Measurements from ENCODE around the gene PKD1L1.
A peak's percentile ranks its signal among the peaks of the same experiment; 100 is the strongest.

The PKD1L1 gene

DNA sequence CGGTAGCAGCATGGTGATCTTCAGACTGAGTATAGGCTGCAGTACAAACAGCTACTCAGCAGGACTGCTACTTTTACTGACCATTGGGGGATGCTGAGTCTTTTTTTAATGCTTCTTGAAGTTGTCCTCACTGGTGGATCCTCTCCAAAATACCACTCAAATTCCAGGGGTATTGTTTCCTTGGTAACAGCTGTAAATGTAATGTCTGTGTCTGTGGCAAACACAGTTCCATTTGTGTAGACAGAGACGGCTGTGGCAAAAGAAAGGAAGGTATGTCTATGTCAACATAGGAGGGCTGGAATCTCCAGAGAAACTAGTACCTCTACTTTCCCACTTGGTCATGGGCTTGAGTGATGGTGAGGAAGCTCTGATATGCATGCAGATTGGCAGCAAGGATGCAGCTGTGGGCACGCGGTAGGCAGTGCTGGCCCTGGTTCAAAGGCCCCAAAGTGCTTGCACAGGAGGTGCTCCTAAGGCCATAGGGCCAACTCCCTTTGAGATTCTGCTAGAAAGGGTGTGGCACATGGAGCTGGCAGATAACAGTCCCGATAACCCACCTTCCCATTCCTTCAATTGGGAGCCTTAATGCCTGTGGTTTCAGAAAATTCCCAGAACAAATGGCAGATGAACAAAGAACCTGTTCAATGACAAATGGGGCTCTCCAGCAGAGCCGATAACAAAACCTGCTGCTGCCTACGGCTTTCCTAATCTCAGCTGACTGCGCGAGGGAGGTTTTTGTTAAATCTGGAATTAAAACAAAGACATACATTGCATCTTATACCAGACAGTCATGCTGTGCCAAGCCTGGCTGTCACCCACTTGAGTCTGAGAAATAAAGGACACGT, 43.0 kb downstream of the PKD1L1 start:
- DNase-seq (ENCODE audit: low spot score) = no peak

DNA sequence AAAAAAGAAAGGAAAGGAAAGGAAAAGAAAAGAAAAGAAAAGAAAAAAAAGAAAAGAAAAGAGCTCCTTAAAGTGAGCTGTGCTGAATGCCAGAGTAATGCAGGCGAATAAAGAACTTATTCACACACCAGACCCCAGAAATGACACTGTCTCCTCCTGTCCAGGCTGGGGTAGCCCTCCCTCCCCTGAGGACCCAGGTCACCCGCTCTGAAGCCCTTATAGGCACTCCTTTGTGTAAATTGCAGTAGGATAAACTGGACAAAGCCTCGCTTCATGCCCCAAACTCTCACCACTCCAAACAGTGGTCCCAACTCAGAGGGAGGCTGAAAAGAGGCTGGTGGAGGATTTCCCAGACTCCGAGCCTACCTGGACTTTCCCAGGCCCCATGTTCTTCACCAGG, 46.3 kb downstream of the PKD1L1 start:
- no peak for DNase-seq (ENCODE audit: low spot score)

DNA sequence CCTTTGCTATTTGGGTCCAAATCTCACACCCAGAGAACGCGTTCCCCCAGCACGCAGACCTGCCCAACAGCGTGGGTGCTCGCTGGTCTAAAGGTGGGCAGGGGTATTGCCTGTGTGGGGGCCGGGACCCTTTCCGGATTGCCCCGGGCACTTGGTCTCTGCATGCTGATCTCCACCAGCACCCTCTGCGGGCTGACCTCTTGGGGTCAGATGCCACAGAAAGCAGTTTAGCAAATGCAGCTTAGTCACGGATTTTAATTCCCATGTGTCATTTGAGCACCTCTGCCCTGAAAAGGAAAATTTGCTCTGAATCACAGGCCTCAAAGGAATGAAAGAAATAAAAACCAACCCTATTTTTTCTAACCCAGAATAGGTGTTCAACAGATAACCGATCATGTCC, 46.7 kb downstream of the PKD1L1 start:
- DNase-seq (ENCODE audit: low spot score) = peak; percentile 55

DNA sequence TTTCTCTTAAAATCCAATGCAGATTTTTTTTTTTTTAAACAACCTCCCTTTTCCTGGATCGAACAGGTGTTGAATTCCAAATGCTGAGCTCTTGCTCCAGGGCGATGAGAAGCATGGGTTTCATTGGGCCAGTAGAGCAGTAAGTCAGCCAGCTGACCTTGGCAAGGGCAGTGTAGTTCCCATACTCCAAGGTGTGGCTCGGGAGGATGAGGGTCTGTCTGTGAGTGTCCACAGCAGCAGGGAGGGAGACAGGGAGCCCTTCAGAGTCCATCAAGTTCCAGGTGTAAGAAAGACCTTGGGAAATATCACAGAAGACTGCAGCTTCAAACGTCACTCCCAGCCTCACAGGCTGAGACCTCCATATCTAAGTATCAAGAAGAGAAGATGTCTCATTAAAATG, 50.4 kb downstream of the PKD1L1 start:
- DNase-seq (ENCODE audit: low spot score) = no peak

DNA sequence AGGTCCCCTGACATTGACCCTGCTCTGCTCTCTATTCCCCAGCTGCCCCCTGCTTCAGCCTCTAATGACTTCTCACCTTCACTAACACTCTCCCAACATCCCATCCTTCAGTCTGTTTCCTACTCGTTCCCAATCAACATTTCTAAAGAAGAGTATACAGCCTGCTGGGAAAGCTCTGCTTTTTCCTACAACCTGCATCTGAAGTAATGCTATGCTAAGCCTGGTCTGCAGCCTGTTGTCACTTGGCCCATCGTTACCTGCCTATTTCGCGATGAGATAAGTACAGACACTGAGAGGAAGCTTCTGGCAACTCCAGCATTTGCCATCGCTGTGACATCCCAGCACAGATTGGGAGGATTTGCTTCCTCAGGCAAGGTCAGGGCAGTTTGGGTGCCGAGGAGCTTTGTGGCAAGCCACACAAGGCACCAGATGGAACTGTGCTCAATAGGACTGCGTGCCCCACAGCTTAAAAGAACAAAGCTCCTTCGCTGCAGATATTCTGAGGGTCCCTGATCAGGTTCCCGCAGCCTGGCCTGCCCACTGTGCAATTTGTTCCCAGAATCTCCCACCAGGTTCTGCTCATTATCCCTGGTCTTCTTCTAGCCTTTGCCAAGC, 51.4 kb downstream of the PKD1L1 start:
- DNase-seq (ENCODE audit: low spot score) = no peak

DNA sequence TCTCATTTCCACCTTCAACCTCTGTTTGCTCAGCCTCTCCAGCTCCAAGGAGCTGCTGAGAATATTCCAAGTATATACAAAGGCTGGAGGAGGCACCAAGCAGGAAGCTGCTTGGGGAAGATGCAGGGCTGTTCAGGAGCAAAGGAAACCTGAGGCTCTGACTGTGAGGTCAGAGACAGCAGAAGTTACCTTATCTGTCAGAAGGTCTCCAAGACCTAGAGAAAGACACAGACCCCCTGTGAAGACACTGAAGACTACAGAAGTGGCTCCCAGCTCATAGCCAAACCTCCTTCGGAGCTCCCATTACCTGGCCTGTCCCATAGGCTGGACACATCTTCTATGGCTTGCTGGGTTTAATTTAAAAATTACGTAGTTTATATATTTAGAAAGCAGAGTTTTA, 53.2 kb downstream of the PKD1L1 start:
- no peak for DNase-seq (ENCODE audit: low spot score)

DNA sequence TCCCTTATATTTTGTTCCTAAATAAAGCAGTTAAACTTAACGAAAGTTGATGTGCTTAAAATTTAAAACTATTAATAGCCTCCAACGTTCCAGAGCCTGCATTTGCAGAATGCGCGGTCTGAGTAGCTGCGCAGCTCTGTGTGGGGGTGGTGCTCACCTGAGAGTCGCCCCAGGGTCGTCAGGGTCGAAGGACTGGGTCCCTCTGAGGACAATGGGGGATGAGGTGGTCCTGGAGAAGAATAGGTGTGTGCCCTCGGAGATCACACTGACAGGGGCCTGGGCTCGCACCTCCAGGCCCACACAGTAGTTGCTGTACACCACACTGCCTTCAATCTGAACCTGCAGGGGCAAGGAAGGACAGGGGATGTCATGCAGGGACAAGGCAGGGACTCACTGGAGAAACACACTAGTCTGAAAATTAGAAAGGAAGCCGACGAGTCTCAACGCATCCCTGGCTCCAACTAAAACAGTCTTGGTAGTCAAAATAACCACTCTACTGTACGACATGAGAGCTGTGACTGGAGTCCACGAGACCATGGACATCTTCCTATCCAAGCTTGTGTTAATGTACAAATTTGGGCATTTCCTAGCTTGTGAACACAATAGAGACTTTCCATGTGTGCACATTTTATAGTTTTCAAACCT, 54.4 kb downstream of the PKD1L1 start:
- DNase-seq (ENCODE audit: low spot score) = no peak

DNA sequence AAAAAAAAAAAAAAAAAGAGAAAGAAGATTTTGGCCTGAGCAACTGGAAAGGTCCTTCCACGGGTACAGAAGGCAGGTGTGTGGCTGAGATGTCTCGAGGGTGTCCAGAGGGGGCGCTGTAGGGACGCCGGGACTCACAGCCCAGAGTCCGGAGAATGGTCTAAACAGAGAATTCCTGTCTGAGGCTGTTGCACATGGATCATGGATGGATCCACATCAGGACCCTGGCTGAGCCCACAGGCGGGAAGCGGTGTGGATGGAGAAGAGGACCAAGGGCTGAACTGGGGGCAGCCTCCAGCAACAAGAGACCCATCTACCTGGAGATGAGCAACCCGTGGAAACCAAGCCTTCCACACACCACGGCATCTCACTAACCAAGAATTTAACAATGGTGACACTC, 55.0 kb downstream of the PKD1L1 start:
- no peak for DNase-seq (ENCODE audit: low spot score)

DNA sequence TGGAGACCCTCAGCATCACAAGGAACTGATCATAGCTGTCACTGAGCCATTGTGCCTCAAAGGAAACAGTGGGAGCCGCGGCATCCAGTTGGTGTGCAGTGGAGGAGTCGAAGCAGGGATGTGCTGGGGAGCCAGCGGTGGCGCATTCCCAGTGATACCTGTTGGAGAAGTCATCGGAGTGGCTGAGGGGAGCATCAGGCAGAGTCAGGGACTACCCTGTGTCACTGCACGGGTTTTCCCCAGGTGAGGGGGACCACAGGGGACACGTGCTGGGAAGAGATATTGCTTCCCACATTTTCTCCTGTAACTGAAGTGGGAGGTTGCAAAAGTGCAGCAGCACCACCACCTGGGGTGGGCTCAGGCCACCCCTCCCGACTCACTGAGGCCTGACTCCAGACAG, 57.7 kb downstream of the PKD1L1 start:
- DNase-seq (ENCODE audit: low spot score) = no peak

DNA sequence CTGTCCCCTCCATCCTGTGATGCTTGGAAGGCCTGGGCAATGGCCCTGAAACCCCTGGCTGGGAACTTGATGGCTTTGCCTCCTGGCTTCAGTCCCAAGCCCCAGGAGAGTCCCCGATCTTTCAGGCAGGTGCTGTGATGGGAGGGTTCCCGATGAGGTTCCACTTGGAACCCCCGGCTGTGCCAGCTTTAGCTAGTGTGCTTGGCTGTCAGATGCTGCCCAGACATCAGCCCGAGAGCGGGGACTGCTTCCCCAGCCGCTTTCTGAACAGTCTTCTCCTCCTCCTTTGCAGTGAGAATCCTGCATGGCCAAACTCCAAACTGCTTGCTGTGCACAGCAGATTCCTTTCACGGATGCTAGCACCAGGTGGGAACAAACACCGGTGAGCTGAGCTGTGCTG, 58.1 kb downstream of the PKD1L1 start:
- DNase-seq (ENCODE audit: low spot score) = no peak

DNA sequence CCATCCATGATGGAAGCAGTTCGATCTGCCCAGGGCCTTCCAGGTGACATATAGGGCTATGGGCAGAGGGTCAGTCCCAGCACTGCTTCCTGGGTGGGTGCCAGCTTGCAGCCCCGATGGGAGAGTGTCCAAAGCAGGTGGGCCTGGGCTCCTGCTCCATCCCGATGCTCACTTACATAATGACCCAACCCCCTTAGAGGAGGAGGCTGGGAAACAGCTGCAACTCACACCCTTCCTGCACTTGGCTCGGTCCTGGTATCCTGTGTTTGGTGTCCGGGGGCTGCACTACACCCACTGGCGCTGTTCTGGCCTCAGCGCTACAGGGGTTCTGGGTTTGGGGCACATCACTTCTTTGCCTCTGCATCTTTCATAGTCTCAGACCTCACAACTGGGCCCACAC, 58.5 kb downstream of the PKD1L1 start:
- DNase-seq (ENCODE audit: low spot score) = no peak

DNA sequence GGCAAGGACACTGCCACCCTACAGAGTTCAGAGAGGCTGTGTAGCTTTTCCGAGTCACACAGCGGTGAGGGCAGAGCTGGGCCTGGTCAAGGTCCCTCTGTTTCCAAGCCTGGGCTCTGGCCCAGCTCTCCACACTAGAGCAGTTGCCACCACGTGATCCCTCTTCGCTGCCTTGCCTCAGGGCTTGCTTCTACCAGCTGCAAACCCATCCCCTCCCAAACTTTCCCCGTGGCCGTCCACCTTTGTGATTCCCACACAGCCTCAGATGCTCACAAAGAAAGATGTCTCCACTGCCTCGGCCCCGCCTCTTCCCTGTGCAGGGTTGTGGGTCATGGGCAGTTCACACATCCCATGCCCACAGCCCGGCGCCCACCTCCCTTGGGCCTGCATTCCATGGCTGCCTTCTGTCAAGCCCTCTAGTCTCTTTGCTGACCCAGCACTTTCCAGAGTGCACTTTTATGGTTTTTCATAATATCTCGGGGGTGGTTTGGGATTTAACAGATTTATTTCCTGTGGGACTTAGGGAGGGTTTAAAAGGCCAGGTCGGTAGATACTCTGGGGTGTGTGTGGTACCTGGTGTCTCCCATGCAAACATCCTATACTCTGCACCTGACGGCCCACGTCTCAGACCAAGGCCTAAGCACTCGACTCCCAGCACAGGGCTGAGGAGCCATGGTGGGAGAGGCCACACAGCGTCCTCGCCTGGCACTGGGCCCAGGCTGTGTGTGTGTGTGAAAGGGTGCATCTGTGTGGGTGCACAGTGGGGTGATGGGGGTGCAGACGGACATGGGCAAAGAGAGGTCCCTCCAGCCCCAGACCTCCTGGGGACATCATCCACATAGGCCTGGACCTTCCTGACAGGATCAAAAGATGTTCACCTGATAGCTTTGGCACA, 59.6 kb downstream of the PKD1L1 start:
- no peak for DNase-seq (ENCODE audit: low spot score)

DNA sequence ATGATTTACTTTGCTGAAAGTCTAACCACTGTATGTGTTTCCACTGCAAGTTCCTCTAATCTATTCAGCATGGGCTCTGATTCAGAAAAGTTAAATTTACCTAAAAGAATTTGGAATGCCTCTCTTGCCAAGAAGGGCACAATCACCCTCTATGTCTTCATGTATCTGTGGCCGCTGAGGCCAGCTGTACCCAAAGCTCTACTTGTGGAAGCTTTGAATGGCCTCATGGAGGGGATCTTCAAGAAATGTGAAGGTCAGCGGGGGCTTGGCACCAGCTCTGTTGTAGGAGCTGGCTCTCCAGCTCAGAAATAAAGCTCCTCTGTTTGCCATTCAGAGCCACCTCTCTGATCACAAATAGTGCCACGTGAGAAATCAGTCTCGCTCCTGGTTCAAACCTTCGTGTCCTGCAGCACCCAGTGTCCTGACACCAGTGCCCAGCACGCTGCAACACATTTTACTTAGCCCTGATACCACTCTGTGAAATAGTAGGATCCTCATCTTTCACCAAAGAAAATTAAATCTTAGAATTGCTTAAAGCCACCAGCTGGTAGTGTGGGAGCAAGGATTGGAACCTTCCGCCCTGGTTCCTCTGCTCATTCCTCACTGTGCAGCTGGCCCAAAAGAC, 61.1 kb downstream of the PKD1L1 start:
- no peak for DNase-seq (ENCODE audit: low spot score)

DNA sequence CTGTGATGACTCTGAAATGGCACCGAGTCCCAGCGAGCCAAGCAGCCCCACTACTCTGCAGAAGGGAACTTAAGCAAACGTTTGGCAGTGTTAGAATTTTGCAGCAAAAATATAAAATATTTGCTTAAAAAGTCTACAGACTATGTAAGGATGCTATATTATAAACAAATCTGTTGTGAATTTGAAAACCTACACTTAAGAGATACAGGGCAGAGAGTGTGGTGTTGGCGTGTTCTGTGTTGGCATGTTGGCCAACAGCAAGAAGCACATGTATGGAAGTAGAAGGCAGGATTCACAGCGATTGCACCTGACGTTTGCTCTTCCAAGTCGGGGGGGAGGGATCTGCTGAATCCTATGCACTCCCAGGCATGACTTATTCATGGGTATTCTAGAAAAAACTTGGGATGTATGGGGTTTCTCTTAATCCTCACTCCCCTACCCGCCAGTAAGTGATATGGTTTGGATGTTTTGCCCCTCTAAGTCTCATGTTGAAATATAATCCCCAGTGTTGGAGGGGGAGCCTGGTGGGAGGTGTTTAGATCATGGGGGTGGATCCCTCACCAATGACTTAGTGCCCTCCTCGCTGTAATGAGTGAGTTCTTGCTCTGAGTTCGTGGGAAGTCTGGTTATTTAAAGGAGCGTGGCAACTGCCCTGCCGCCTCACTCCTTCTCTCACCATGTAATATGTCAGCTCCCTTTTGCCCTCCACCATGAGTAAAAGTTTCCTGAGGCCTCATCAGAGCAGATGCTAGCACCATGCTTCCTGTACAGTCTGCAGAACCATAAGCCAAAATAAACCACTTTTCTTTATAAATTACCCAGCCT, 62.1 kb downstream of the PKD1L1 start:
- DNase-seq (ENCODE audit: low spot score) = no peak

DNA sequence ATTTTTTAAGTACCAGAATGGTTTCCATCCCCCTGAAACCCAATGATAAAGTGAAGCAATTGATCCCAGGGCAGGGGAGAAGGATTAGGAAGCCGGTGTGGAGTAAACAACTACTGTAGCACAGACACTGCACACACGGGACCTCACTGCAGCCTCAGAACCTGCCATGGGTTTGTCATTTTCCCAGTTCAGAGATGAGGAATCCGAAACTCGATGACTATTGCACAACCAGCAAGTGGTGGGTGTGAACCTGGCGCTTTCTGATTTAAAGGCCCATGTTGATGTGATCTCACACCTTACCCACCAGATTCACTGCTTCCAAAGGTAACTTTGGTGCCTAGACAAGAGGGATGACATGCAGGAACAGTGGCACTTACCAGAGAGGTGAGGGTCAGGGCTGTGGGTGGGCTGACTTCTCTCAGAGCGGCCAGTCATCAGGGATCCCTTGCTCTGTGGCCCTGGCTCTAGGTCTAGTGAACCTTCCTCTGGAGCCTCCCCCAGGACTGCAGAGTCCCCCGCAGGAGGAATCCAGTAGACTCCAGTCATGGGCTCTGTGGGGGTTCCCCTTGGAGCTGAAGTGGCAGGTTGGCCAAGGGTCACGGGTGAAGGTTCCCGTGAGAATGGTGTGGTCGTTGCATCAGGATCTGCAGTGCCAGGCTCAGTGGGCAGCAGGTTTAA, 62.8 kb downstream of the PKD1L1 start:
- no peak for DNase-seq (ENCODE audit: low spot score)

DNA sequence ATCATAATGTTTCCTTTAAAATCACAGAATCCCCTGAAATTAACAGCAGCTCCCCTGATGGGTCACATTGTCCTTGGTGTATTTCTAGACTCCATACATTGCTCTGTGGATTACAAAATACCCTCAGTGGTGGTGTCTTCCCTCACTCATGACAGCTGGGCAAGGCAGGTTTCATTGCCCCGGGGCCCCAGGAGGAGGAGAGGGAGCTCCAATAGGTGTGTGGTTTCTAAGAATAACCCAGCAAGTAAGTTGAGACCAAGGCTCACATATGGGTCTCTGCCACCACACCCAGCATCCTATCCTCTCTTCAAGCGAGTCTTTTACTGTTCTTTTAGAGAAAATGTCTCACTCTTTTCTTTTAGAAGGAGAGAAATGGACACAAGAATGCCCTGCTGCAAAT, 63.6 kb downstream of the PKD1L1 start:
- DNase-seq (ENCODE audit: low spot score) = no peak

DNA sequence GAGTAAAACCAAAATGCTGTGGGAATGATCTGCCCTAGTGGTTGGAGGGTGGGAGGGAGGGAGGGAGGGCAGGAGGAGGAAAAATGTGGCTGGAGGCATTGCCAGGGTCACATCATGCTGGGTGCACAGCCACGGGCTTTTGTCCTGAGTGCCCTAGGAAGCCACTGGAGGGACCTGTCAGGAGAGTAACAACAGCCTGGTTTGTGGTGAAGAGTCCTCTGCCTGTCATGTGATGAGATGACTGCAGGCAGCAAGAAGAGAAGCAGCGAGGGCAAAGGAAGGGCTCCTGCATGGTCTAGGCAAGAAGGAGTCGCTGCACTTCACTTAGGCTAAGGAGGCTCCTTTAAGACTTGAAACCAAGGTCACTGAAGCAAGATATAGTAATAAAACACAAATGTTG, 65.6 kb downstream of the PKD1L1 start:
- DNase-seq (ENCODE audit: low spot score) = no peak

DNA sequence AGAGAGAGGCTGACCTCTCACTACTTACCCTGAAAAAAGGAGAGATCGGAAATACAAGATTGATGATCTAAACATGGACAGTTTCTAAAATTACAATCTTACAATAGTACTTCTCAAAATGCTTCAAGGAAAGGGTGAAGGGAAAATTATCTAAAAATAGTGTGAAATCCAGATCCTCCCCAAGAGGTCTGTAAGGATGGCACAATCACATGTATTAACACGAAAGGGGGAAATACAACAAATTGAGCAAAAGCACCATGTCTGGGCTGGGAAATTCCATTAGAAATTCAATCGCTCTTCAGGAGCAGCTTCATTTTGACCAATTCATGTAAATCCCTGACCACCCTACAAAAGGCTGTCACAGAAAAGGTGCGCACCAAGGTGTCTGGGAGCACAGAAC, 67.0 kb downstream of the PKD1L1 start:
- no peak for DNase-seq (ENCODE audit: low spot score)

DNA sequence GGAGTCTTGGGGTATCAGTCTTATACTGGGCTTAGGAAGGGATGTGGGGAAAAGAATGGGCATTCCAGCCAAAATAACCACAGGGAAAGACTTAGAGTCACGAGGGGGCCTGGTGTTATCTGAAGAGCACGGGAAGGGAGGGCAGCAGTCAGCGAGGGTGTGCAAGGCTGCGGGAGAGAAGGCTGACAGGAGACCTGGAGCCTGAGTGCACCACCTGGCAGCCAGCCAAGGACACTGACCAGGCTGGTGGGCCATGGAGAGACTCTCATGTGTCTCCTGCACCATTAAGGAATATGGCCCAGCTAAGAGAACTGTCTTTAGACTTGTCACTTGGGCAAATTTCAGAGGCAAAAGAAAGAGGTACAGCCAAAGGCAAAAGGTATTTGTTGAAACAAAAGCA, 69.6 kb downstream of the PKD1L1 start:
- no peak for DNase-seq (ENCODE audit: low spot score)

DNA sequence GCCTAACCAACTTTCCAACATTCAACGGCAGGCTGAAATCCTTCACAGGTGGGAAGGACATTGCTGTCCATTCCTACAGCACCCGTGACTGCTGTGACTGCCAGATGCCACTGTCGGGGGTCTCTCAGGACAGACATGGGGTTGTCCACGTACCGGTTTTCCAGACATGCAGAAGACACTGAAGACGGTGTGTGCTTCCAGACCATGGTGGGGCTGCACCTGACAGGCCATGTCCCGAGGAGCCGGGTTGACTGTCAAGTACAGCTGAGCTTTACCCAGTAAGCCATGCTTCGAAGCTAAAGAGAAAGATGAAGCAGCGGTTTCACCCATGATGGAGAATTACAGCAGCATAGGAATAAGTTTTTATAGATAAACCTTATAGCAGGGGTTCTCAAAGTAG, 70.9 kb downstream of the PKD1L1 start:
- DNase-seq (ENCODE audit: low spot score) = no peak
